Fibroblast of skin of scalp (primary cell): ENCODE results near the gene SLC2A3.
"Not testable (repeated sequence)": the region's sequence is repeated elsewhere in the genome, so short reads cannot be mapped to it uniquely, and the experiment has no call there.

ENCODE experiments used
- DNase-seq: peaks from one replicate; pipeline ENCODE4 v3.0.0-alpha.2; 2013

The SLC2A3 gene

GRCh38 chr12:7915661-7916403 is 20.2 kb downstream of the SLC2A3 start:
- DNase-seq: no peak

DNA sequence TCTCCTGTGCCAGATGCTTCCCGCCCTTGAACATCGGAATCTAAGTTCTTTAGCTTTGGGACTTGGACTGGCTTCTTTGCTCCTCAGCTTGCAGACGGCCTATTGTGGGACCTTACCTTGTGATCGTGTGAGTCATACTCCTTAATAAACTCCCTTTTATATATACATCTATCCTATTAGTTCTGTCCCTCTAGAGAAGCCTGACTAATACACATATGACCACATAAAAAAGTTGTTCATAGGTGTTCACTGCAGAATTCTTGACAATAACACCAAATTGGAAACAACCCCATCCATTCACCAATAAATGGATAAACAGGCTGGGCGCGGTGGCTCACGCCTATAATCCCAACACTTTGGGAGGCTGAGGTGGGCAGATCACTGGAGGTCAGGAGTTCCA is 25.9 kb downstream of the SLC2A3 start:
- DNase-seq: not testable (repeated sequence)

DNA sequence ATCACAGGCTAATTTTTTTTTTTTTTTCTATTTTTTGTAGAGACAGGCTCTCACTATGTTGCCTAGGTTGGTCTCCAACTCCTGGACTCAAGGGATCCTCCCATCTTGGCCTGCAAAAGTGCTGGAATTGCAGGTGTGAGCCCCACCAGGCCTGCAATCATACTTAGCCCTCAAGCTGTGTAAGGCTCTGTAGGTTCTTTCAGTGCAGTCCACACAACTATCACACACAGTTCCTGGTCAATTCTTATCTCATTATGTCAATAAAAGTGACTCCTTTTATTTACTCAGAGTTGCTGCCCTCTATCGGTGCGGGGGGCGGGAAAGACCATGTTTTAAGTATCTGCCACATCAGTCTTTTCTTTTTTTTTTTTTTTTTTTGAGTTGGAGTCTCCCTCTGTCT is 29.0 kb downstream of the SLC2A3 start:
- DNase-seq: peak; percentile 65

DNA sequence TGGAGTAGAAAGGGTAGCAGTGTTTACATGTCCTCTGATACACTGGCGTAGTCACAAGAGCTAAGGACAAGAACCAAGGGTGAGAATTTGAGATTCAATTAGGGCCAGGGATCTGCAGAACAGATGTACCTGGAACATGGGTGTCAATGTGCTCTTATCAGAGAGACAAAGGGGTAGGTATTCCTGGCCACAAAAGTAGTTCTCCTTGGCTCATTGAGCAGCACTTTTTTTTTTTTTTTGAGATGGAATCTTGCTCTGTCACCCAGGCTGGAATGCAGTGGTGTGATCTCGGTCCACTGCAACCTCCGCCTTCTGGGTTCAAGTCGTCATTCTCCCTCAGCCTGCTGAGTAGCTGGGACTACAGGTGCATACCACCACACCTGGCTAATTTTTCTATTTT is 29.7 kb downstream of the SLC2A3 start:
- DNase-seq: not testable (repeated sequence)

DNA sequence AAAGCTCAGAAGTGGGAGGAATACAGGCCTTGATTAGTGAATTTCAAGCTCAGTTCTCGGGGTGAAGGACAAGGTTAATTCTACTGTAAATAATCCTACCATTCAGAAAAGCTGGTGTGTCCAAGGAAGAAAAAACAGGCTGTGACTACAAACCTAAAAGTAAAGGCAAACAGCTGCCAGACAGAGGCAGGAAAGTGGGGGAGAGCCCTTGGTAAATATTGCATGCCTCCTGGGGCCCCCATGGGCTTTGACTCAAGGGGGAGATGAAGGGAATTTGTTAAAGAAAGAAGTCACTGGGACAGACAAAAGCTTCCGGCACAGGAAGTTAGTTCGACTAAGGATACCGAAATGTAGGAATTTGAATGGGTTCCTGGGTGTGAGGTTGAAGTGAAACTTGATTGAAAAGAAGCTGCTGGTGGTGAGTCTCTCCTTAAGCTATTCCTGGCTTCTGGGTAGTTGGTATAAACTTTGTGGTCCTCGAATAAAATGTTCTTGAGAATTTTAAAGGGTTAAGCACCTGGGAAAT is 30.3 kb downstream of the SLC2A3 start:
- not testable (repeated sequence) for DNase-seq

DNA sequence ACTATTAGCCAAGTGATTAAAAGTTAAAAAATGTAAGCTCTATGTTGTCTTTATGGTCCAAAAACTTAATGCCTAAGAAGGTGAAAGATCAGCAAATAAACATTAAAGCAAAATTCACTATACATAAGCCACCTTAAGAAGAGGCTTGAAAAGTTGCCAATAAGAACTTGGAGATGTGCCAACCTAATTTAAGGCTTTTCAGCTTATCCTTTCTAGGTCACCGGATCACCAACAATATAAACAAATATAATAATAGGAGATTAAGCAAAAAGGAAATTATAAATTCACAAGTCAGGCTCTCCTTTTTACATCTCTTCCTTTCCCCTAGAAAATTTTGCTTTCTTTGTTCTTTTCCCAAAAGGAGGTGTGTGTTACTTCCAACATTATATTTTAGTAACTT is 30.9 kb downstream of the SLC2A3 start:
- peak; percentile 8 for DNase-seq

GRCh38 chr12:7902416-7902815 is 33.6 kb downstream of the SLC2A3 start:
- DNase-seq: not testable (repeated sequence)

- peak; percentile 48 for DNase-seq
Observed at GRCh38 chr12:7899755-7900154, 36.2 kb downstream of the SLC2A3 start.

GRCh38 chr12:7896726-7897125 is 39.3 kb downstream of the SLC2A3 start:
- not testable (repeated sequence) for DNase-seq

GRCh38 chr12:7892186-7892980 is 43.6 kb downstream of the SLC2A3 start:
- peak; percentile 22 for DNase-seq

DNA sequence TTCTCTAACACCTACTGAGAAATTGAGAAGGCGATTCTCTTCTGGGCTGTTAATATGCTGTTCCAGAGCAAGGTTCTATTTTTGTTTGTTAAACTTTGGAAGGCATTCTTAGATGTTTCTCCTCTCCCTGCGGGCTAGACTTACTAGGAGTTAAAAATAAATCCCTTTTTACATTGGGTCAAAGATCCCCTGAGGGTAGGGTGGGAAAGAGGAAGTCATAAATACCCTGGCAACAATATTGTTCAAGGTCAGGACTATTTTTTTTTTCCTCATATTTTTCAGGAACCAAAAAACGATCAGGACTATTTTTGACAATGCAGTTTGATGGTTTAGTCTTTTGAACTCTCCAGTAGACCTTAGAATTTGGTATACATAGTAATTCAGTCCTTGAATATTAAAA is 51.3 kb downstream of the SLC2A3 start:
- no peak for DNase-seq

- not testable (repeated sequence) for DNase-seq
Observed at GRCh38 chr12:7881736-7882120, 54.3 kb downstream of the SLC2A3 start.

DNA sequence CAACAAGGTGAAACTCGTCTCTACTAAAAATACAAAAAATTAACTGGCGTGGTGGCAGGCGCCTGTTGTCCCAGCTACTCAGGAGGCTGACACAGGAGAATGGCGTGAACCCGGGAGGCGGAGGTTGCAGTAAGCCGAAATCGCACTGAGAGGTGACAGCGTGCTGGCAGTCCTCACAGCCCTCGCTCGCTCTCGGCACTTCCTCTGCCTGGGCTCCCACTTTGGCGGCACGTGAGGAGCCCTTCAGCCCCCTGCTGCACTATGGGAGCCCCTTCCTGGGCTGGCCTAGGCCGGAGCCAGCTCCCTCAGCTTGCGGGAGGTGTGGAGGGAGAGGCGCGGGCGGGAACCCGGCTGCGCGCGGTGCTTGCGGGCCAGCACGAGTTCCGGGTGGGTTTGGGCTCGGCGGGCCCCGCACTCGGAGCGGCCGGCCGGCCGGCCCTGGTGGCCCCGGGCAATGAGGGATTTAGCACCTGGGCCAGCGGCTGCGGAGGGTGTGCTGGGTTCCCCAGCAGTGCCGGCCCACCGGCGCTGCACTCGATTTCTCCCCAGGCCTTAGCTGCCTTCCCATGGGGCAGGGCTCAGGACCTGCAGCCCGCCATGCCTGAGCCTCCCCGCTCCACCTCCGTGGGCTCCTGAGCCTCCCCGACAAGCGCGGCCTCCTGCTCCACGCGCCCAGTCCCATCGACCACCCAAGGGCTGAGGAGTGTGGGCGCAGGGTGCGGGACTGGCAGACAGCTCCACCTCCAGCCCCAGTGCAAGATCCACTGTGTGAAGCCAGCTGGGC is 54.8 kb downstream of the SLC2A3 start:
- not testable (repeated sequence) for DNase-seq

GRCh38 chr12:7879246-7879645 is 56.7 kb downstream of the SLC2A3 start:
- DNase-seq: no peak

GRCh38 chr12:7877420-7877819 is 58.6 kb downstream of the SLC2A3 start:
- no peak for DNase-seq

DNA sequence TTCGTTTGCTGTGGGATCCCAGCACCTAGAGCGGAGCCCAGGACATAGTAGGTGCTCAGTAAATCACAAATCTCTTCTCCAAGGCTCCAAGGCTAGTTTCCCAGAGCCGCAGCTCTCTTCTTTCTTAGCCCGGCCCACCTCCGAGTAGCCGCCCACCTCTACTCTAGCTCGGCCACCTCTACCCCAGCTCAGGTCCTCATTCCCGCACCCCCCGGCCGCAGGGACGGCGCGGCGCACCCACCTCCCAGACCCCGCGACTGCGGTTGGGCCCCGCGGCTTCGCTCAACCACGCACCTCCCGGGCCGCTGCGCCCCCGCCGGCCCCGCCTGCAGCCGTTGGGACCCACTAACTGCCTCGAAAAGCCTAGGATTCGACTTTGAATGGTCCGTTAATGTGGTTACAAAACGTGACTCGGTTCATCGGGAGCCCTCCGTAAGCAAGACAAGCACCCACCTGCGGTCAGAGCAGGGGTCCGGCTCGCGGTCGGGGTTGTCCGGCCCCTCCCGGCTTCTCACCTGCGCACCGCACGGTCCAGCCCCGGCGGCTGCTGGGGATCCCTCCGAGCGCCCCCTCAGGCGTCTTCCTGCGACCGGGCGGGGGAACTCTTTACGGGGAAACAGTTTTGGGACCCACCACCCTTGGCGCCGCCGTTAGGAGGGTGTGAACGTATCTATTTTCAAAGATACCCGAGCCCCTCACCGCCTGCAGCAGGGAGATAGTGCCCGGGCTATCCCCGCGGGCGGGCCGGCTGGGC is 63.2 kb downstream of the SLC2A3 start, which contains the start of gene SLC2A14:
TSS of gene SLC2A14 (minus strand) at position 350 of the 754 bp plus-strand sequence. CDS start 3,035 bp downstream, outside the sequence.
- DNase-seq: no peak

- no peak for DNase-seq
Observed at GRCh38 chr12:7870335-7870734, 65.7 kb downstream of the SLC2A3 start.
